Fibroblast of the aortic adventitia (primary cell): ENCODE data around the gene KAZALD1. TPM values are rescaled to one million over a fixed set of nuclear protein-coding genes. Genes with fewer than 3 reads are reported as not detected.

ENCODE experiments used
- DNase-seq: peaks from one replicate; pipeline ENCODE4 v3.0.0-alpha.2; 2010; ENCODE audit warnings: low read depth
- H3K4me3 ChIP-seq: 2 replicates; pipeline ENCODE4 v1.5.1; 2011; ENCODE audit warnings: low read depth, mild to moderate bottlenecking, control low read depth, low read length, moderate library complexity
- total RNA-seq: library from RNA; depleted of rRNA; stranded (reverse); fragments of >200 nt; gene quantifications from 2 replicates; pipeline ENCODE4 v1.2.3, GENCODE V29; 2012; ENCODE audit warnings: low replicate concordance
- TF ChIP-seq, protein P1 (sequence below): IDR thresholded peaks from 2 replicates; pipeline ENCODE4 v1.5.1; 2011; ENCODE audit warnings: mild to moderate bottlenecking, low read length, control low read depth, inconsistent platforms; ENCODE audit not compliant: insufficient read depth

The KAZALD1 gene
- total RNA-seq, 1 donor = 62.4 TPM

GRCh38 chr10:101113890-101114403 is 52.2 kb downstream of the KAZALD1 start:
- DNase-seq = no peak
- TF ChIP-seq, protein P1, sequence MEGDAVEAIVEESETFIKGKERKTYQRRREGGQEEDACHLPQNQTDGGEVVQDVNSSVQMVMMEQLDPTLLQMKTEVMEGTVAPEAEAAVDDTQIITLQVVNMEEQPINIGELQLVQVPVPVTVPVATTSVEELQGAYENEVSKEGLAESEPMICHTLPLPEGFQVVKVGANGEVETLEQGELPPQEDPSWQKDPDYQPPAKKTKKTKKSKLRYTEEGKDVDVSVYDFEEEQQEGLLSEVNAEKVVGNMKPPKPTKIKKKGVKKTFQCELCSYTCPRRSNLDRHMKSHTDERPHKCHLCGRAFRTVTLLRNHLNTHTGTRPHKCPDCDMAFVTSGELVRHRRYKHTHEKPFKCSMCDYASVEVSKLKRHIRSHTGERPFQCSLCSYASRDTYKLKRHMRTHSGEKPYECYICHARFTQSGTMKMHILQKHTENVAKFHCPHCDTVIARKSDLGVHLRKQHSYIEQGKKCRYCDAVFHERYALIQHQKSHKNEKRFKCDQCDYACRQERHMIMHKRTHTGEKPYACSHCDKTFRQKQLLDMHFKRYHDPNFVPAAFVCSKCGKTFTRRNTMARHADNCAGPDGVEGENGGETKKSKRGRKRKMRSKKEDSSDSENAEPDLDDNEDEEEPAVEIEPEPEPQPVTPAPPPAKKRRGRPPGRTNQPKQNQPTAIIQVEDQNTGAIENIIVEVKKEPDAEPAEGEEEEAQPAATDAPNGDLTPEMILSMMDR = no peak
- no peak overlapping the region for H3K4me3 ChIP-seq

- TF ChIP-seq, protein P1 = no peak
- DNase-seq = no peak
These were observed 52.9 kb downstream of the KAZALD1 start for GRCh38 chr10:101114646-101115045.

More at GRCh38 chr10:101114646-101115045, 52.9 kb downstream of the KAZALD1 start:
- H3K4me3 ChIP-seq = no peak overlapping the region

Other genes with a start within 250 kb of the KAZALD1 start
- gene SLF2, start 149.0 kb upstream of the KAZALD1 start, total RNA-seq = 34.8 and 62.8 TPM in 2 replicates
- gene SEMA4G, start 92.5 kb upstream of the KAZALD1 start, total RNA-seq = 0.25 and 0.81 TPM in 2 replicates
- gene MRPL43, start 74.5 kb upstream of the KAZALD1 start, total RNA-seq = 27.8 and 38.2 TPM in 2 replicates
- 4.1 and 4.8 TPM in 2 replicates for gene TWNK, start 74.4 kb upstream of the KAZALD1 start, total RNA-seq
- gene LZTS2, start 62.2 kb upstream of the KAZALD1 start, total RNA-seq = 91.7 and 175 TPM in 2 replicates
- gene PDZD7, start 30.9 kb upstream of the KAZALD1 start, total RNA-seq = 0.16 and 0.27 TPM in 2 replicates
- 56.6 and 83.2 TPM in 2 replicates for gene SFXN3, start 30.8 kb upstream of the KAZALD1 start, total RNA-seq
- 0.16 TPM in 1 of 2 replicates, not detected in the other for gene TLX1, start 69.3 kb downstream of the KAZALD1 start, total RNA-seq
- gene LBX1, start 167.5 kb downstream of the KAZALD1 start, total RNA-seq = 0.08 TPM in 1 of 2 replicates, not detected in the other